GM19351 (cell line): ENCODE measurements around the gene ZNF503.

Experiments used
- ATAC-seq: cut with Tn5 transposase; IDR thresholded peaks from one replicate; pipeline ENCODE4 v1.9.1; 2021; ENCODE audit warnings: mild to moderate bottlenecking, moderate library complexity; ENCODE audit not compliant: unreplicated experiment

The ZNF503 gene

DNA sequence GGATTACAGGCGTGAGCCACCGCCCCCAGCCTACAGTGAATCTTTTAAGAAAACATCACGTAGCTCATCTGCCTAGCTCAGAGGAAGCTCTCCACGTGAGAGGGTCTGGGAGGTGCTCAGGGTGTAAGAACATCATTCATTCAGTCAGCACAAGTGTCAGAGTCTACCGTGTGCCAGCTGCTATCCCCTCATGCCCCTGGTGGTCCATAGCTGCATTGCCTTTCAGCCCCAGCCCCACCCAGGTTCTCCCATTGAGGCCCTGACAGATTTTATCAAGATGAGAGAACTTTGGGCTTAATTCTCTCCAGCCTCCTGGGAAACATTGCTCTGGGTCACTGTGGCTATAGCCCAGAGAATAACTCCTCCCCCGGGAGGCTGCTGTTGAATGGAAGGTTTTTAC is 45.1 kb downstream of the ZNF503 start:
- ATAC-seq: no peak

DNA sequence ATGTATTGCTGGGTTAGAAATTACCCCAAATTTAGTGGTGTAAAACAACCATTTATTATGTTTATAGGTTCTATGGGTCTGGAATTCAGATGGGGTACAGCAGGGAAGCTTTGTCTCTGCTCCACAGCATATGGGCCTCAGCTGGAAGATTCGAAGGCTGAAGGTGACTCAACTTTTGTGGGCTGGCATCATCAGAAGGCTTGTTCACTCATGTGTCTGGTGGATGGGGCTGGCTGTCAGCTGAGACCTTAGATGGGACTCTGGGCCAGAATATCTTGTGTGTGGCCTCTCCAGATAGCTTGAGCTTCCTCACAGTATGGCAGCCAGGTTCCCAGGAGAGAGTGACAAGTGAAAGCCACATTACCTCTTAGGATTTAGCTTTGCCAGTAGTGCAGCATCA is 45.9 kb downstream of the ZNF503 start:
- no peak for ATAC-seq

DNA sequence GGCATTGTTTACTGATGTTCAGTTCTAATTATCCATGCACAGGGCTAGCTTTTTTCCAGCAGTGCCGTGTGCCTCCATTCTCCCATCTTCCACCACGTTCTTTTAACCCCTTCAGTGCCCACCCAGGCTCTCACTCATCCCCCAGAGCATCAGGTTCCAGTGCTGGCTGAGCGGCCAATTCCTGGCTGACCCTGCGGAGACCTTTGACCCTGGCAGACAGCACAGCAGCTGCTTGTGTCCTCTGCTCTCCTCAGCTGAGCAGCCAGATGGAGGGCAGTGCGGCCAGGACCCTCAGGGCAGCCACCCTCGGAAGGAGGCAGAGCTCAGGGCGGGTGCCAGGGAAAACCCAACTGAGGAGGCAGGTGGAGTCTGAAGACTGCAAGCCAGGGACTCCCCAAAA is 48.4 kb downstream of the ZNF503 start:
- no peak for ATAC-seq

DNA sequence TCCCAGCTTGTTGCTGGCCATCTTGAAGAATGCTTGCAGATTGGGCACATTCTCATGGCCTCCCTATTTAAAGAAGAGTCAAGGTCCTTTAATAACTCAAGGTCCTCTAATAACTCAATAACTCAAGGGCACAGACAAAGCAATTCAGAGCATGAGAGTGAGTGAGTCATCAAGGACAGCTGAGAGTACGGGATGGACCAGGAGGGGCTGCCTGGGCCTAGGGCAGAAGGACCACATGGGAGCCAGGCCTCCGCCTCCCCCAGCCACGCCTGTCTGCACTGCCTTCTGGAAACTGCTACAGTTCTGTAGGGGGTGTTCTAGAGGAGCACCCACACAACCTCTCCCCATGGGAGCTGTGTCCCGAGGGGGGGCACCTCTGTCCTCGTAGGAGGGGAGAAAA is 48.9 kb downstream of the ZNF503 start:
- no peak for ATAC-seq

DNA sequence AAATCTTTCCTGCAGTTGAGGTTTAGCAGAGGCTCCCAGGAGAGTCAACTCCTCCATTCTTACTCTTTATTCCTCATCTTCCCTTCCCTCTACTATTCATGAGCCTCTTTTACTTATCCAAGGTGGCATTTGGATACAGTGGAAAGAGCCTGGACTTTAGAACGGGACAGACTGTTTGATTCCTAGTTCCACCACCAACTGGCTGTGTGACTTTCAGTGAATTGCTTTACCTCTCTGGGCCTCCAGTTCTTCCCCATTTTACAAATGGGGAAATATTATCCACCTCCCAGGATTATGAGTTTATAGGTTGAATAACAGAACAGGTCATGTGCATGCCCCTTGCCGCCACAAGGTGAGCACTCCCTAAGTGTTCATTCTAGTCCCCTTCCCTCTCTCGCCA is 49.9 kb downstream of the ZNF503 start:
- ATAC-seq: no peak

DNA sequence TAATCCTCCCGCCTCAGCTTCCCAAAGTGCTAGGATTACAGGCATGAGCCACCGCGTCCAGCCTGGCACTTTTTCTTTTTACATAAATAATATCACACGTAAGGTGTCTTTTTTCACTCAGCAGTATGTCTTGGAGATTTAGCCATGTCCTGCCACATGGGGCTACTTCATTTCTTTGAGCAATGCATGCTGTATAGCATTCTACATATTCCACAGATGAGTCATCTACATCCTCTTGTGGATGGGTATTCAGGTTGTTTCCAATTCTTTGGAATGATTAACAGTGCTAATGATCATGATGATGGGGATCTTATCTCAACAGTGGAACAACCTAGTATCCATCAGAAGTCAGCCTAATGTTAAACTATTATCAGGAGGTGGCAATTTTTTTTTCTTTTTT is 50.8 kb downstream of the ZNF503 start:
- ATAC-seq: no peak
